Measurements from ENCODE around the gene ATXN1. TPM values are rescaled to one million over a fixed set of nuclear protein-coding genes. Genes with fewer than 3 reads are reported as not detected.
A peak's percentile ranks its signal among the peaks of the same experiment; 100 is the strongest.

The ATXN1 gene
- total and polyA plus RNA-seq, 2 of the 13 experiments (the other 11 are each of a cell fraction or from before 2014, with no cell fraction given), result 20.7 to 39.5 TPM

GRCh38 chr6:16433338-16433890 is 327.8 kb downstream of the ATXN1 start:
- Histone ChIP-seq H2AFZ (ENCODE audit: low read length) (no peak overlapping the region), H3K36me3 (replicated peaks in 1 of 2; ENCODE audit: control insufficient read depth in 1 of 2, insufficient read depth in 2 of 2, low read length in 2 of 2) (peaks cover 2 to 7% of the 10 kb centered on the region in 2 experiments; a peak in 3 of 5 replicates), H3K4me1 (ENCODE audit: insufficient read depth, low read length) (peaks cover 15% of the 10 kb centered on the region), H3K27ac (ENCODE audit: extremely low read length, insufficient read depth, low read length) (no peak overlapping the region), H3K9ac (ENCODE audit: insufficient read depth, low read depth, low read length) (no peak overlapping the region), H3K9me3 (ENCODE audit: low read length) (no peaks in the 10 kb centered on the region), H3K4me2 (ENCODE audit: low read depth, low read length) (no peak overlapping the region), H3K4me3 (replicated peaks in 1 of 3; ENCODE audit: insufficient read depth in 1 of 3, low read depth in 2 of 3, low read length in 3 of 3) (no peak overlapping the region), H3K79me2 (ENCODE audit: insufficient read depth, low read length) (no peaks in the 10 kb centered on the region), H4K20me1 (ENCODE audit: insufficient read depth, low read length) (no peaks in the 10 kb centered on the region; the same call in 1 of the 2 replicates), H3K27me3 (ENCODE audit: control insufficient read depth in 1 of 2, insufficient read depth in 2 of 2, low read length in 2 of 2) (no peaks in the 10 kb centered on the region)
- BruUV-seq (replicated peaks), result no TSS peak
- ATAC-seq (no peak), DNase-seq (ENCODE audit: low spot score) (no peak), FAIRE-seq (no peak)
- in situ Hi-C loops (cut with HindIII; ENCODE audit: extremely low pct_ligation_motif_present, low pct_unique_long_range_greater_than_20kb) (no loop called here), intact Hi-C loops (cut with micrococcal nuclease; ENCODE audit: unreplicated experiment) (no loop called here)
- WGBS (ENCODE audit: low lambda C conversion rate), result 96% methylated on average over 11 of the region's 11 CpGs
- TF ChIP-seq RBM22 (optimal IDR thresholded peaks at IDR 0.05; ENCODE audit: low read length), result peak; percentile 35
- TF ChIP-seq ARNTL (CRISPR knock-in tag; IDR thresholded peaks at IDR 0.05), result no peak
- TF ChIP-seq ZNF3 (CRISPR knock-in tag; IDR thresholded peaks at IDR 0.05), result no peak
- TF ChIP-seq ZZZ3 (CRISPR knock-in tag; IDR thresholded peaks at IDR 0.05; ENCODE audit: borderline replicate concordance), result no peak
- CTCF ChIA-PET (ENCODE audit: low intra/inter-chr PET ratio, low total read pairs), result no interaction called here
- POLR2A ChIA-PET, result no interaction called here

- Histone ChIP-seq H3K36me3 (replicated peaks in 1 of 2; ENCODE audit: control insufficient read depth in 1 of 2, insufficient read depth in 2 of 2, low read length in 2 of 2) (peaks cover 2 to 7% of the 10 kb centered on the region in 2 experiments; a peak in 3 of 5 replicates), H3K9me3 (ENCODE audit: low read length) (no peaks in the 10 kb centered on the region), H3K79me2 (ENCODE audit: insufficient read depth, low read length) (no peaks in the 10 kb centered on the region), H3K27me3 (ENCODE audit: control insufficient read depth in 1 of 2, insufficient read depth in 2 of 2, low read length in 2 of 2) (no peaks in the 10 kb centered on the region), H3K27ac (ENCODE audit: extremely low read length, insufficient read depth, low read length) (no peak overlapping the region), H3K9ac (ENCODE audit: insufficient read depth, low read depth, low read length) (no peak overlapping the region), H3K4me1 (ENCODE audit: insufficient read depth, low read length) (peaks cover 15% of the 10 kb centered on the region), H2AFZ (ENCODE audit: low read length) (no peak overlapping the region), H4K20me1 (ENCODE audit: insufficient read depth, low read length) (no peaks in the 10 kb centered on the region; the same call in 1 of the 2 replicates), H3K4me3 (replicated peaks in 1 of 3; ENCODE audit: insufficient read depth in 1 of 3, low read depth in 2 of 3, low read length in 3 of 3) (no peak overlapping the region), H3K4me2 (ENCODE audit: low read depth, low read length) (no peak overlapping the region)
- in situ Hi-C loops (cut with HindIII; ENCODE audit: extremely low pct_ligation_motif_present, low pct_unique_long_range_greater_than_20kb) (no loop called here), intact Hi-C loops (cut with micrococcal nuclease; ENCODE audit: unreplicated experiment) (no loop called here)
- no peak for ATAC-seq
- WGBS (ENCODE audit: low lambda C conversion rate), result 88% methylated on average over 6 of the region's 6 CpGs
- CTCF ChIA-PET (ENCODE audit: low intra/inter-chr PET ratio, low total read pairs), result no interaction called here
- POLR2A ChIA-PET, result no interaction called here
- FAIRE-seq, result no peak
- no peak for DNase-seq (ENCODE audit: low spot score)
- BruUV-seq (replicated peaks), result no TSS peak
- TF ChIP-seq ZXDC (CRISPR knock-in tag; IDR thresholded peaks at IDR 0.05) (no peak), HMGXB4 (CRISPR knock-in tag; IDR thresholded peaks at IDR 0.05; ENCODE audit: borderline replicate concordance in 1 of 2, low read depth in 1 of 2) (no peak), PRDM4 (CRISPR knock-in tag; IDR thresholded peaks at IDR 0.05; ENCODE audit: borderline replicate concordance) (no peak), KDM4B (CRISPR knock-in tag; IDR thresholded peaks at IDR 0.05) (no peak)
These were observed 328.9 kb downstream of the ATXN1 start for GRCh38 chr6:16432075-16433032.
